GM19099 (cell line): ENCODE results near the gene BIN1.

Experiments
- POLR2A ChIP-seq: IDR thresholded peaks from 3 replicates; pipeline ENCODE4 v1.6.1; 2011; ENCODE audit warnings: low read depth; ENCODE audit not compliant: insufficient read length; ENCODE audit errors: extremely low read depth

The BIN1 gene

GRCh38 chr2:127106991-127107621, at the start of gene BIN1:
TSS of gene BIN1 (minus strand) at chr2:127107154. CDS start at chr2:127106943, 211 bp downstream.
- TF ChIP-seq POLR2A: no peak

GRCh38 chr2:127155947-127156346, 49.0 kb upstream of the BIN1 start:
- no peak for TF ChIP-seq POLR2A

- TF ChIP-seq POLR2A: no peak
Observed at GRCh38 chr2:127155028-127155581, 48.2 kb upstream of the BIN1 start.

DNA sequence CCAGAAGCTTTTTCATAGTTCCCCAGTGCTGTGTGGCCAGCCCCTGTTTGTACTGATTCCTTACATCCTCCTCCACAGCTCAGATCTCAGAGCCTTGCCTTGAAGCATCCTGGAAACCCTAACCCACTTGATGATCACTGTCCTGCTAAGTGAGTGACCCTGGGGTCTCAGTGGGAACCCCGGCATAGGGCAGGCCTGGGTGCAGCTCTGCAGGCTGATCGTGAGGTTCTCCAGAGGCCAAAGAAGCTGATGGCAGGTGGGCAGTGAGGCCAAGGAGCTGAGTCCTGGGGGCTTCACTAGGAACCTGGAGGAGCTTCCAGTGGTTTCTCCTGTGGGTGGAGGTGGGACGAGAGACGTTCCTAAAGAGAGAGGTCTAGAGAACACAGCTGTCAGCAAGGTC, 47.4 kb upstream of the BIN1 start:
- no peak for TF ChIP-seq POLR2A

GRCh38 chr2:127153691-127154158, 46.8 kb upstream of the BIN1 start:
- no peak for TF ChIP-seq POLR2A

- no peak for TF ChIP-seq POLR2A
Observed at GRCh38 chr2:127150996-127151395, 44.0 kb upstream of the BIN1 start.

DNA sequence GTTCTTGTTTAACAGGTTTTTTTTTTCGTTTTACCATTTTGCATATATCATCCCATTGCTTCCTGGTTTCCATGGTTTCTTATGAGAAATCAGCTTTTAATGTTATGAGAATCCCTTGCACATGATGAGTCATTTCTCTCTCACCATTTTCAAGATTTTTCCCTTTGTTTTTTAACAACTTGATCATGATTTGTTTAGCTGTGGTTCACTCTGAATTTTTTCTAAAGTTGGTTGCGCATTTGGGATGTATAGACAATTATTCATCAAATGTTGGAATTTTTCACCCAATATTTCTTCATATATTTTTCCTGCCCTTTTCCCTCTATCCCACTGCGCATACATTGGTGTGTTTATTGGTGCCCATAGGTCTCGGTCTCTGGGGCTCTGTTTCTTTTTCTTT, 42.4 kb upstream of the BIN1 start:
- no peak for TF ChIP-seq POLR2A

DNA sequence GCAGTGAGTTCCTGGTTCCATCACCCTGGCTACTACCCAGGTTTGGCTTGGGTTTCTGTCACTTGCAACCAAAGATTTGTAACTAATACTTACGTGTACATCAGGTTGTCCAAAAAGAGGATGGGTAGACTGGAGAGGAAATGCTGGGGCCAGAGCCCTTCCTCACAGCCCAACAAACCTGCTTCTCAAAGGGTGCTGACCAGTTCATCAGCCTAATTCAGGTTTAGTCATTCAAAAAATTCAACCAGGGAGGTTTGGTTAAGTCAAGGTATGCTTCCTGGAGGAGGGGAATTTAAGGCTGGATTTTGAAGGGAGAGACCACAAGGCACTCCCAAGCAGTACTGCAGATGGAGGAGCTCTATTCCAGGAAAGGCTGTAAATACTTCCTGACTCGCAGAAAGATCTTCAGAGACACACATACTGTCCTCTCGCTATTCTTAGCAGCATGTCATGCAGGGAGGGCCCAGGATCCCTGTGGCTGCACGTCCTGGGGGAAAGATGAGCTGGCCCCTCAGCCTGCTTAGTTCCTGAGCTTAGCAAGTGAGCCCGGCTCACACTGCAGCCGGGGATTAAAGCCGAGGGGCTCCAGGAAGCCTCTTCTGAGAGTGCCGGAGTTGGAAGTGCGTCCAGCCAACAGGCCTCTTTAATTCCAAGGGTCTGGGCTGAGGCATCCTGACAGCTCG, 40.0 kb upstream of the BIN1 start:
- TF ChIP-seq POLR2A: no peak

DNA sequence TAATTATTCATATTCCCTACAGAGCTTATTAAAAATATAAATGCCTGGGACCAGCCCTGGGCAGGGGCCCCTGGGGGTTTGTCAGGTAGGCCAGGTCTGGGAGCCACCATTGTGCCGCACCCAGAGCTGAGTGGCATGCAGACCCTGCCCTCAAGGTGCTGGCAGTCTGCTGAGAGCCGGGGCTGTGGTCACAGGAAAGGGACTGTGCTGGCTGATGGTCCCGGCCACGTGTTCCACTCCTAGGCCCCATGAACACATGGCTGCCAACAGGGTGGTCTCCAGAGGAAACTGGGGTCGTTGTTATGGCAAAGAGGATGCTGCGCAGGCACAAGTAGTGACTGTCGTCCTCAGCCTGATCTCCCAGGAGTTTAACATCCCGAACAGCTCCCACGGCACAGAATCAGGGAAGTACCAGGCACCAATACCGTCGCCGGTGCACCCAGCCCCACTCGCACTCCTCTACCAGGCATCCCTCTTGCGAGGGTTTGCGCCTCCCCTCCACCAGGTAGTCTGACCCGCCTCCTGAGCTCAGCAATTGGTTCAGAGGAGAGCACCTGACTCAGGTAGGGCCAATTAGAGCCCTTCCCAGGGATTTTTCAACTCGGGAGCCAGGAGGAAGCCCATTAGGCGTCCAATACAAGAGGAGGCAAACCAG, 39.2 kb upstream of the BIN1 start:
- TF ChIP-seq POLR2A: no peak

GRCh38 chr2:127145280-127145895, 38.4 kb upstream of the BIN1 start:
- TF ChIP-seq POLR2A: no peak

- no peak for TF ChIP-seq POLR2A
Observed at GRCh38 chr2:127143841-127144782, 37.2 kb upstream of the BIN1 start.

DNA sequence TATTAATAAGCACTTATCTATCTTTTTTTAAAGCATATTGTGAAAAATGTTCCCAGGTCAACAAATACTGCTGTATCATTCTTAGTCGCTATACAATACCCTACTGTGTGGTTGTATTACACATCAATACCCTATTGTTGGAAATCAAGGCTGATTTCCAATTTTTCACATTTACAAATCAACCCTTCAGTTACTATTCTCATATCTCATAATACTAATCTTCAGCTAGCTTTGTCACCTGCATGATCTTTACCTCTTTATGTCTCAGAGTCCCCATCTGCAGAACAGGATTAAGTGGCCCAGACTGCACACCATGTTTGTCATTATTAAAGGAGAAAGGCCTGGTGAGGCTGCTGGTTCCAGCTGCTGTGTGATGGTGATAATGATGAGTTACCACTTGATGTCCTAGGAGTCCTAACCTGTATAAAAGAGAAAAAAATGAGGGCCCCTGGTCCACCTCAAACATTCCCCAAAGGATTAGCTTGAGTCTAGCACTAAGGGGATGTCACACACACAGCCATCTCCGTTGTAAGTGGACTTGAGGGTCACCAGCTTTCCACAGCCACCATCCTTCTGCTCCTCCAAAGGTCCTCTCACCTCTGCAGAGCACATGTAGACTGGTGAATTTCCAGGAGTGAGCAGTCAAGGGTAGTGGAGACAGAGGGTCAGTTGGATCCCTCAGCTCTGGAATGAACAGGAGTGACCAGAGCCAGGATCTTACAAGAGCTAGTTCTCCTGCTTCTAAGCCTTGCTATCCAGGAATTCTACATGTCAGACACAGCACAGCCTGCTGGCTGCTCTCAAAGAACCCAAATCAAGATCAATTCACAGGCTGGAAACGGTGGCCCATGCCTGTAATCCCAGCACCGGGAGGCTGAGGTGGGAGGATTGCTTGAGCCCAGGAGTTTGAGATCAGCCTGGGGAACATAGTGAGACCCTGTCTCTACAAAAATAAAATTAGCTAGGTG, 36.0 kb upstream of the BIN1 start:
- TF ChIP-seq POLR2A: no peak

GRCh38 chr2:127140538-127140937, 33.6 kb upstream of the BIN1 start:
- TF ChIP-seq POLR2A: no peak
